ENCODE results near the gene SOCS7. TPM values are rescaled to one million over a fixed set of nuclear protein-coding genes. Genes with fewer than 3 reads are reported as not detected.
A peak's percentile ranks its signal among the peaks of the same experiment; 100 is the strongest.

SOCS7 gene
- total RNA-seq, 2 experiments from 2014 or later = 13.7 to 16.9 TPM

- H3K4me3 Mint-ChIP-seq = peak overlapping the region; percentile 87
- H3K9me3 ChIP-seq (ENCODE audit: control insufficient read depth in 1 of 2, insufficient read depth in 1 of 2, low read length in 2 of 2) = no peaks in the 10 kb centered on the region
- peaks cover 64% of the 10 kb centered on the region for H3K4me1 Mint-ChIP-seq (ENCODE audit: low read depth)
- H3K27me3 Mint-ChIP-seq = no peaks in the 10 kb centered on the region
- H3K27ac Mint-ChIP-seq = peak overlapping the region; percentile 54
- no peak for TF ChIP-seq CTCF (IDR thresholded peaks at IDR 0.05)
- H3K4me1 ChIP-seq (ENCODE audit: insufficient read depth, low read length) = peaks cover 34% of the 10 kb centered on the region
- no peaks in the 10 kb centered on the region for H3K36me3 ChIP-seq (ENCODE audit: insufficient read depth, low read length)
- ChIA-PET POLR2A (interaction anchor here (0.7 to 1.4 kb wide), 3 partner anchors 36 to 1109 kb away, joined by 3 read pairs; no protein-coding TSS in a partner anchor), CTCF (interaction anchor here (2.6 kb wide), 1 partner anchor 62 kb away, joined by 10 read pairs; no protein-coding TSS in a partner anchor)
- ATAC-seq (ENCODE audit: poor library complexity) (no peak), DNase-seq (peak in 2 of 14 experiments; percentile 5 to 25)
- H3K9me3 Mint-ChIP-seq = no peaks in the 10 kb centered on the region
- peak overlapping the region; percentile 67 for H3K4me3 ChIP-seq (ENCODE audit: low read length)
- no peak overlapping the region for H3K27ac ChIP-seq (ENCODE audit: low read depth in 1 of 2, low read length in 2 of 2)
- intact Hi-C loops (cut with DNase I, micrococcal nuclease) = loop anchor here in 1 of 2 experiments (5.0 to 10.0 kb wide), 3 partner anchors 58 to 204 kb away; partner anchors contain the start of gene MRPL45
- H3K36me3 Mint-ChIP-seq (ENCODE audit: low read depth) = peaks cover 4% of the 10 kb centered on the region
- no peaks in the 10 kb centered on the region for H3K27me3 ChIP-seq (ENCODE audit: control insufficient read depth in 1 of 2, insufficient read depth in 2 of 2, low read length in 2 of 2)
Measured at GRCh38 chr17:38353086-38353604, 1.5 kb downstream of the SOCS7 start.

- H3K9me3 ChIP-seq (ENCODE audit: control insufficient read depth in 1 of 2, insufficient read depth in 1 of 2, low read length in 2 of 2) = no peaks in the 10 kb centered on the region
- TF ChIP-seq CTCF (IDR thresholded peaks at IDR 0.05) = no peak
- ChIA-PET POLR2A (interaction anchor here (1.4 kb wide), 1 partner anchor 35 kb away, joined by 3 read pairs; no protein-coding TSS in a partner anchor), CTCF (interaction anchor here (1.2 to 2.6 kb wide), 2 partner anchors 15 to 61 kb away, joined by 3 to 10 read pairs; no protein-coding TSS in a partner anchor)
- ATAC-seq (ENCODE audit: poor library complexity) (no peak), DNase-seq (no peak)
- peak overlapping the region; percentile 54 for H3K27ac Mint-ChIP-seq
- peak overlapping the region; percentile 87 for H3K4me3 Mint-ChIP-seq
- H3K4me1 Mint-ChIP-seq (ENCODE audit: low read depth) = peaks cover 69% of the 10 kb centered on the region
- H3K4me3 ChIP-seq (ENCODE audit: low read length) = no peak overlapping the region
- no peak overlapping the region for H3K27ac ChIP-seq (ENCODE audit: low read depth in 1 of 2, low read length in 2 of 2)
- no peaks in the 10 kb centered on the region for H3K27me3 ChIP-seq (ENCODE audit: control insufficient read depth in 1 of 2, insufficient read depth in 2 of 2, low read length in 2 of 2)
- H3K36me3 Mint-ChIP-seq (ENCODE audit: low read depth) = peaks cover 4% of the 10 kb centered on the region
- intact Hi-C loops (cut with DNase I, micrococcal nuclease) = loop anchor here in 1 of 2 experiments (5.0 to 10.0 kb wide), 3 partner anchors 59 to 204 kb away; partner anchors contain the start of gene MRPL45
- no peaks in the 10 kb centered on the region for H3K27me3 Mint-ChIP-seq
- no peaks in the 10 kb centered on the region for H3K36me3 ChIP-seq (ENCODE audit: insufficient read depth, low read length)
- no peaks in the 10 kb centered on the region for H3K9me3 Mint-ChIP-seq
- peaks cover 34% of the 10 kb centered on the region for H3K4me1 ChIP-seq (ENCODE audit: insufficient read depth, low read length)
Measured at GRCh38 chr17:38353668-38354067, 2.0 kb downstream of the SOCS7 start.

- Histone ChIP-seq H3K27me3 (ENCODE audit: control insufficient read depth in 1 of 2, insufficient read depth in 2 of 2, low read length in 2 of 2) (no peaks in the 10 kb centered on the region), H3K36me3 (ENCODE audit: insufficient read depth, low read length) (no peaks in the 10 kb centered on the region), H3K4me1 (ENCODE audit: insufficient read depth, low read length) (peaks cover 31% of the 10 kb centered on the region), H3K9me3 (ENCODE audit: control insufficient read depth in 1 of 2, insufficient read depth in 1 of 2, low read length in 2 of 2) (no peaks in the 10 kb centered on the region), H3K4me3 (ENCODE audit: low read length) (no peak overlapping the region), H3K27ac (ENCODE audit: low read depth in 1 of 2, low read length in 2 of 2) (no peak overlapping the region)
- ATAC-seq (ENCODE audit: poor library complexity) (no peak), DNase-seq (no peak)
- no peaks in the 10 kb centered on the region for H3K9me3 Mint-ChIP-seq
- POLR2A ChIA-PET = interaction anchor here (1.4 kb wide), 1 partner anchor 9 kb away, joined by 3 read pairs; no protein-coding TSS in a partner anchor
- H3K4me1 Mint-ChIP-seq (ENCODE audit: low read depth) = peaks cover 71% of the 10 kb centered on the region
- peak overlapping the region; percentile 3 for H3K27ac Mint-ChIP-seq
- TF ChIP-seq CTCF (IDR thresholded peaks at IDR 0.05) = no peak
- H3K36me3 Mint-ChIP-seq (ENCODE audit: low read depth) = peaks cover 4% of the 10 kb centered on the region
- CTCF ChIA-PET = interaction anchor here (1.2 to 2.6 kb wide), 2 partner anchors 14 to 60 kb away, joined by 3 to 10 read pairs; no protein-coding TSS in a partner anchor
- peak overlapping the region; percentile 63 for H3K4me3 Mint-ChIP-seq
- intact Hi-C loops (cut with DNase I, micrococcal nuclease) = loop anchor here in 1 of 2 experiments (5.0 to 10.0 kb wide), 3 partner anchors 60 to 203 kb away; partner anchors contain the start of gene MRPL45
- H3K27me3 Mint-ChIP-seq = no peaks in the 10 kb centered on the region
Measured at GRCh38 chr17:38354466-38354865, 2.8 kb downstream of the SOCS7 start.

All from CD4-positive, alpha-beta T cell (primary cell).